Measurements from ENCODE around the gene BORCS5.

BORCS5 gene

GRCh38 chr12:12447236-12447635, 90.4 kb downstream of the BORCS5 start:
- Mint-ChIP-seq H3K36me3 (peaks cover 31% of the 10 kb centered on the region), H3K27me3 (no peaks in the 10 kb centered on the region), H3K4me1 (peaks cover 14% of the 10 kb centered on the region), H3K4me3 (no peak overlapping the region), H3K9me3 (no peaks in the 10 kb centered on the region), H3K27ac (no peak overlapping the region)
- ATAC-seq, result no peak

GRCh38 chr12:12447837-12448236, 91.0 kb downstream of the BORCS5 start:
- H3K4me3 Mint-ChIP-seq, result no peak overlapping the region
- no peak overlapping the region for H3K27ac Mint-ChIP-seq
- ATAC-seq, result no peak
- peaks cover 13% of the 10 kb centered on the region for H3K4me1 Mint-ChIP-seq
- no peaks in the 10 kb centered on the region for H3K27me3 Mint-ChIP-seq
- no peaks in the 10 kb centered on the region for H3K9me3 Mint-ChIP-seq
- peaks cover 34% of the 10 kb centered on the region for H3K36me3 Mint-ChIP-seq

- H3K4me1 Mint-ChIP-seq, result peaks cover 6% of the 10 kb centered on the region
- H3K4me3 Mint-ChIP-seq, result no peak overlapping the region
- no peak for ATAC-seq
- H3K27me3 Mint-ChIP-seq, result no peaks in the 10 kb centered on the region
- no peaks in the 10 kb centered on the region for H3K9me3 Mint-ChIP-seq
- peaks cover 26% of the 10 kb centered on the region for H3K36me3 Mint-ChIP-seq
- no peak overlapping the region for H3K27ac Mint-ChIP-seq
These were observed 92.7 kb downstream of the BORCS5 start for GRCh38 chr12:12449533-12450025.

- H3K27ac Mint-ChIP-seq, result no peak overlapping the region
- no peaks in the 10 kb centered on the region for H3K27me3 Mint-ChIP-seq
- H3K4me1 Mint-ChIP-seq, result peaks cover 6% of the 10 kb centered on the region
- H3K4me3 Mint-ChIP-seq, result no peak overlapping the region
- peaks cover 26% of the 10 kb centered on the region for H3K36me3 Mint-ChIP-seq
- no peaks in the 10 kb centered on the region for H3K9me3 Mint-ChIP-seq
- no peak for ATAC-seq
These were observed 93.2 kb downstream of the BORCS5 start for GRCh38 chr12:12450043-12450471.

- peaks cover 6% of the 10 kb centered on the region for H3K4me1 Mint-ChIP-seq
- no peak overlapping the region for H3K27ac Mint-ChIP-seq
- H3K36me3 Mint-ChIP-seq, result peaks cover 26% of the 10 kb centered on the region
- H3K9me3 Mint-ChIP-seq, result no peaks in the 10 kb centered on the region
- no peak overlapping the region for H3K4me3 Mint-ChIP-seq
- no peaks in the 10 kb centered on the region for H3K27me3 Mint-ChIP-seq
- ATAC-seq, result no peak
These were observed 94.2 kb downstream of the BORCS5 start for GRCh38 chr12:12451098-12451497.

GRCh38 chr12:12452326-12452902, 95.5 kb downstream of the BORCS5 start:
- H3K9me3 Mint-ChIP-seq, result no peaks in the 10 kb centered on the region
- H3K27ac Mint-ChIP-seq, result no peak overlapping the region
- H3K27me3 Mint-ChIP-seq, result no peaks in the 10 kb centered on the region
- H3K36me3 Mint-ChIP-seq, result peaks cover 21% of the 10 kb centered on the region
- H3K4me1 Mint-ChIP-seq, result peaks cover under 1% of the 10 kb centered on the region
- no peak for ATAC-seq
- H3K4me3 Mint-ChIP-seq, result no peak overlapping the region

GRCh38 chr12:12453635-12454034, 96.8 kb downstream of the BORCS5 start:
- ATAC-seq, result no peak
- H3K27ac Mint-ChIP-seq, result no peak overlapping the region
- no peaks in the 10 kb centered on the region for H3K9me3 Mint-ChIP-seq
- H3K36me3 Mint-ChIP-seq, result peaks cover 19% of the 10 kb centered on the region
- no peaks in the 10 kb centered on the region for H3K27me3 Mint-ChIP-seq
- no peak overlapping the region for H3K4me3 Mint-ChIP-seq
- H3K4me1 Mint-ChIP-seq, result peaks cover 5% of the 10 kb centered on the region

- Mint-ChIP-seq H3K4me3 (no peak overlapping the region), H3K36me3 (peaks cover 12% of the 10 kb centered on the region), H3K4me1 (peaks cover 5% of the 10 kb centered on the region), H3K27me3 (no peaks in the 10 kb centered on the region), H3K27ac (no peak overlapping the region), H3K9me3 (no peaks in the 10 kb centered on the region)
- ATAC-seq, result no peak
These were observed 97.4 kb downstream of the BORCS5 start for GRCh38 chr12:12454315-12454714.

GRCh38 chr12:12456637-12457036, 99.8 kb downstream of the BORCS5 start:
- H3K27ac Mint-ChIP-seq, result no peak overlapping the region
- no peaks in the 10 kb centered on the region for H3K27me3 Mint-ChIP-seq
- no peak overlapping the region for H3K4me3 Mint-ChIP-seq
- no peak for ATAC-seq
- peaks cover 13% of the 10 kb centered on the region for H3K36me3 Mint-ChIP-seq
- H3K4me1 Mint-ChIP-seq, result peaks cover 10% of the 10 kb centered on the region
- no peaks in the 10 kb centered on the region for H3K9me3 Mint-ChIP-seq

- no peak for ATAC-seq
- Mint-ChIP-seq H3K4me3 (no peak overlapping the region), H3K9me3 (no peaks in the 10 kb centered on the region), H3K27me3 (no peaks in the 10 kb centered on the region), H3K27ac (no peak overlapping the region), H3K36me3 (peaks cover 46% of the 10 kb centered on the region), H3K4me1 (peaks cover 22% of the 10 kb centered on the region)
These were observed 104.4 kb downstream of the BORCS5 start for GRCh38 chr12:12460935-12461922.

- ATAC-seq, result no peak
- Mint-ChIP-seq H3K4me1 (peaks cover 25% of the 10 kb centered on the region), H3K27me3 (no peaks in the 10 kb centered on the region), H3K27ac (no peak overlapping the region), H3K4me3 (no peak overlapping the region), H3K36me3 (peaks cover 51% of the 10 kb centered on the region), H3K9me3 (no peaks in the 10 kb centered on the region)
These were observed 105.0 kb downstream of the BORCS5 start for GRCh38 chr12:12461923-12462315.

- Mint-ChIP-seq H3K4me1 (peaks cover 31% of the 10 kb centered on the region), H3K4me3 (no peak overlapping the region), H3K27me3 (no peaks in the 10 kb centered on the region), H3K27ac (no peak overlapping the region), H3K36me3 (peaks cover 87% of the 10 kb centered on the region), H3K9me3 (no peaks in the 10 kb centered on the region)
- no peak for ATAC-seq
These were observed 108.6 kb downstream of the BORCS5 start for GRCh38 chr12:12465522-12465921.

GRCh38 chr12:12466157-12466556, 109.3 kb downstream of the BORCS5 start:
- H3K9me3 Mint-ChIP-seq, result no peaks in the 10 kb centered on the region
- peak; percentile 79 for ATAC-seq
- H3K4me1 Mint-ChIP-seq, result peaks cover 34% of the 10 kb centered on the region
- H3K36me3 Mint-ChIP-seq, result peaks cover 88% of the 10 kb centered on the region
- H3K4me3 Mint-ChIP-seq, result no peak overlapping the region
- H3K27ac Mint-ChIP-seq, result peak overlapping the region; percentile 38
- no peaks in the 10 kb centered on the region for H3K27me3 Mint-ChIP-seq

GRCh38 chr12:12467264-12467663, 110.4 kb downstream of the BORCS5 start:
- H3K4me1 Mint-ChIP-seq, result peaks cover 27% of the 10 kb centered on the region
- H3K4me3 Mint-ChIP-seq, result no peak overlapping the region

GRCh38 chr12:12467688-12468261, 110.9 kb downstream of the BORCS5 start:
- peaks cover 27% of the 10 kb centered on the region for H3K4me1 Mint-ChIP-seq
- no peak for ATAC-seq
- H3K9me3 Mint-ChIP-seq, result no peaks in the 10 kb centered on the region
- H3K36me3 Mint-ChIP-seq, result peaks cover 89% of the 10 kb centered on the region
- no peaks in the 10 kb centered on the region for H3K27me3 Mint-ChIP-seq
- no peak overlapping the region for H3K27ac Mint-ChIP-seq
- H3K4me3 Mint-ChIP-seq, result no peak overlapping the region

More at GRCh38 chr12:12467264-12467663, 110.4 kb downstream of the BORCS5 start:
- no peak for ATAC-seq
- Mint-ChIP-seq H3K27me3 (no peaks in the 10 kb centered on the region), H3K36me3 (peaks cover 90% of the 10 kb centered on the region), H3K9me3 (no peaks in the 10 kb centered on the region), H3K27ac (no peak overlapping the region)
